Anterior cingulate cortex (tissue), 58 donors: ENCODE measurements around the gene RCL1.

Experiments
- DNase-seq, 58 donors: peaks; one replicate each; lab custom pipeline; 2025; lab: John Stamatoyannopoulos, UW

The RCL1 gene

GRCh38 chr9:4837261-4838188, 44.8 kb downstream of the RCL1 start:
- DNase-seq, result no peak

GRCh38 chr9:4838189-4838546, 45.4 kb downstream of the RCL1 start:
- peak in 2 of 58 donors; percentile 2 to 64 for DNase-seq

GRCh38 chr9:4839470-4839912, 46.7 kb downstream of the RCL1 start:
- no peak for DNase-seq

GRCh38 chr9:4840018-4840417, 47.3 kb downstream of the RCL1 start:
- no peak for DNase-seq

- no peak for DNase-seq
These were observed 49.5 kb downstream of the RCL1 start for GRCh38 chr9:4842213-4842612.

GRCh38 chr9:4842734-4843133, 50.0 kb downstream of the RCL1 start:
- DNase-seq, result no peak

GRCh38 chr9:4844056-4844838, 51.5 kb downstream of the RCL1 start:
- DNase-seq, result no peak

- DNase-seq, result no peak
These were observed 56.6 kb downstream of the RCL1 start for GRCh38 chr9:4849369-4849768.

GRCh38 chr9:4850603-4851310, 58.0 kb downstream of the RCL1 start:
- no peak for DNase-seq

- no peak for DNase-seq
These were observed 59.7 kb downstream of the RCL1 start for GRCh38 chr9:4852419-4852818.

GRCh38 chr9:4854265-4854590, 61.5 kb downstream of the RCL1 start:
- DNase-seq, result no peak

- peak in 36 of 58 donors; percentile 1 to 78 (median 24) for DNase-seq
These were observed 63.1 kb downstream of the RCL1 start for GRCh38 chr9:4855841-4856240.

- no peak for DNase-seq
These were observed 64.5 kb downstream of the RCL1 start for GRCh38 chr9:4857163-4857810.

GRCh38 chr9:4859035-4859434, 66.3 kb downstream of the RCL1 start:
- no peak for DNase-seq

GRCh38 chr9:4860383-4860782, 67.6 kb downstream of the RCL1 start:
- DNase-seq, result no peak

GRCh38 chr9:4861145-4861544, 68.4 kb downstream of the RCL1 start:
- no peak for DNase-seq

GRCh38 chr9:4861736-4862451, 69.2 kb downstream of the RCL1 start:
- DNase-seq, result no peak

- DNase-seq, result no peak
These were observed 69.9 kb downstream of the RCL1 start for GRCh38 chr9:4862506-4863250.

- DNase-seq, result no peak
These were observed 71.5 kb downstream of the RCL1 start for GRCh38 chr9:4864234-4864661.
